GM18517 (cell line): ENCODE data around the gene STBD1.
A peak's percentile ranks its signal among the peaks of the same experiment; 100 is the strongest.
"Not testable (repeated sequence)": the region's sequence is repeated elsewhere in the genome, so short reads cannot be mapped to it uniquely, and the experiment has no call there.

Experiments
- ATAC-seq: cut with Tn5 transposase; IDR thresholded peaks from one replicate; pipeline ENCODE4 v1.9.1; 2021; ENCODE audit warnings: mild to moderate bottlenecking, moderate library complexity; ENCODE audit not compliant: unreplicated experiment

The STBD1 gene

DNA sequence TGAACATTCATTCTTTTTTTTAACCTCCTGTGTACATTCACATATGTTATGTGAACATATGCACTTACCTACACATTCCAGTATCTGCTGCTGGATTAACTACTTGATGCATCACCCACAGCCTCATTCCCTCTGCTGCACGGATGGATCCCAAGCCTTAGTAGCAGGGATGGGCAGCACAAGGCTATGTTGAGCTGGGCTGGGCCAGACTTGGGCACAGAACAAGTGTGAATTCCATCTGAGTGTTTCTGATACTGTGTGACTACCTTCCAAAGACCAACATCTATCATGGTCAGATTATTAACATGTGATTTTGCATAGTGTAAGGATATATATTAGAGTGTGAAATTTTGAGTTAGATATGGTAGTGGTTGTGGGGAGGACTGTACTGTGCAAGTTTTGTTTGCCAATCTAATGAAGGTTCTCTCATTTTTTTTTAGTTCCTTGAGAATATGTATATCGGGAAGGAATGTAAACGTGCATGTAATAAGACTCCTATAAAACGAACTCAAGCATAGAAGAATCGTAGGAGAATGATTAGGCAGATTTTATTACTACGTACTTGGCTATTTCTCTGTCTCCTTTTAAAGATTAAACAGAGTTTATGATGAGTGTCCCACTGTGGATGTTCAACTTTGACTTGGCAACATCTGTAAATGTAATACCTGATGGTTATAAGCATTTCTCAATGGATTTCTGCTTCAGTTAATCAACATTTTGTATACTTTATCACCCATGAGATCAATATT, 23.4 kb upstream of the STBD1 start:
- no peak for ATAC-seq

DNA sequence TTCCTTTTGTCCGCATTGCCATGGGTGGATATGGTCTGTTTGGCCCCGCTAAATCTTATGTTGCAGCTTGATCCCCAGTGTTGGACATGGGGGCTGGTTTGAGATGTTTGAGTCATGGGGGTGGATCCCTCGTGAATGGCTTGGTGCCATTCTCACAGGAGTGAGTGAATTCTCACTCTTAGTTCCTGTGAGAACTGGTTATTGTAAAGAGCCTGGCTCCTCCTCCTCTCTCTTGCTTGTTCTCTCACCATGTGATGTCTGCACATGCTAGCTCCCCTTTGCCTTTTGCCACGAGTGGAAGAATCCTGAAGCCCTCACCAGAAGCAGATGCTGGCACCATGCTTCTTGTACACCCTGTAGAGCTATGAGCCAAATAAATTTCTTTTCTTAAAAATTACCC, 22.6 kb upstream of the STBD1 start:
- ATAC-seq, result no peak

DNA sequence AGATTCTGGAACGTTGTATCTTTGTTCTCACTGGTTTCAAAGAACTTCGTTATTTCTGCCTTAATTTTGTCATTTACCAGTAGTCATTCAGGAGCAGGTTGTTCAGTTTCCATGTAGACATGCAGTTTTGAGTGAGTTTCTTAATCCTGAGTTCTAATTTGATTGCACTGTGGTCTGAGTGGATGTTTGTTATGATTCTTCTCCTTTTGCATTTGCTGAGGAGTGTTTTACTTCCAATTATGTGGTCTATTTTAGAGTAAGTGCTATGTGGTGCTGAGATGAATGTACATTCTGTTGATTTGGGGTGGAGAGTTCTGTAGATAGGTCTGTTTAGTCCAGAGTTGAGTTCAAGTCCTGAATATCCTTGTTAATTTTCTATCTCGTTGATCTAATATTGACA, 18.7 kb upstream of the STBD1 start:
- ATAC-seq, result not testable (repeated sequence)

- ATAC-seq, result no peak
Observed at GRCh38 chr4:76292730-76293129, 13.8 kb upstream of the STBD1 start.

DNA sequence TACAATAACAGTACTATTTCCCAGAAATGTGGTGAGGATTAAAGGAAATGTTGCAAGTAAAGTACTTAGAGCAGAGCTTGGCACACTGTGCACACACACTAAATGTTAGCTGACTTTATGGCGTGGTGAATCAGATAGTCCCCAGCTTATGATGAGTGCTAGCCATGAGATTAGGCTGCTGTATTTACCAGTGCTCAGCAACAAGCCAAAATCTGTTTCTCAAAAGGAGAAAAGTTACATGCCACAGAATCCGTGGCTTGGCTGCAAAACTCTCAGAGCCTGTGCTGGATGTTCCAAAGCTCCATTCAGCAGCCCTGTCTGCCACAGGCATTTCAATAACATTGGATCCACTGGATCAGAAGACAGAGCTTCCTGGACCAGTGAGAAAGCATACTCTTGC, 12.8 kb upstream of the STBD1 start:
- ATAC-seq, result no peak

- ATAC-seq, result no peak
Observed at GRCh38 chr4:76296286-76296820, 10.2 kb upstream of the STBD1 start.

GRCh38 chr4:76298227-76298626, 8.3 kb upstream of the STBD1 start:
- no peak for ATAC-seq

GRCh38 chr4:76300012-76300411, 6.5 kb upstream of the STBD1 start:
- ATAC-seq, result no peak

DNA sequence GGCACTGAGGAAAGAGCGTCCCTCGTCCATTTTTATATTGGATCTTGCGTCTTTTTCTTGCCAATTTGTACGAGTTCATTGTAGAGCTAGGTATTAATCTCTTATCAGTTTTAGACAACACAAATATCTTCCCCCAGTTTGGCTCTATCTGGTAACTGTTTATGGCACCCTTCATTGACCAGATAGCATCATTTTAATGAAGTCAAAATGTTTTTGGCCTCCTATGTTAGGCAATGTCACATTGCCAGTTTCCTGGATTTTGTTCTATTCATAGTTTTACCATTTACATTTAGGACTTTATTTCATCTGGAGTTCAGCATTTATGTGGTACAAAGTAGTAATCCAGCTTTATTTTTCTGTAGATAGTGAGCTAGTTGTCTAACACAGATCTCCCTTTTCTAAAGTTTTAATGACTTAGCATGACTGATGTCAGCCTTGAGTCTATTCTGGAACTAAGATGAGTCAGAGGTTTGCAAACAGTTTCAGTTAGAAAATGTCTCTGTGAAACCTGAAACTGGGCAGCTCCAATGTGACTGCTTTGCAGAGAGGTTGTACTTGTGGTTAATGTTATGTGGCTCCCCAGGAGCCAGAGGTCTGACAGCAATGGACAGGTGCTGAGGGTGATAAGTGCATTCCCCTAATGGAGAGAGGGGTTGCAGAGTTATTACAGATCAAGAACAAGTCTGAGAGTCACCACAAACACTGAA, 5.3 kb upstream of the STBD1 start:
- peak; percentile 99 for ATAC-seq

- ATAC-seq, result no peak
Observed at GRCh38 chr4:76301775-76302162, 4.8 kb upstream of the STBD1 start.

GRCh38 chr4:76302826-76303438, 3.6 kb upstream of the STBD1 start:
- ATAC-seq, result no peak

GRCh38 chr4:76305033-76305687, 1.4 kb upstream of the STBD1 start:
- no peak for ATAC-seq

DNA sequence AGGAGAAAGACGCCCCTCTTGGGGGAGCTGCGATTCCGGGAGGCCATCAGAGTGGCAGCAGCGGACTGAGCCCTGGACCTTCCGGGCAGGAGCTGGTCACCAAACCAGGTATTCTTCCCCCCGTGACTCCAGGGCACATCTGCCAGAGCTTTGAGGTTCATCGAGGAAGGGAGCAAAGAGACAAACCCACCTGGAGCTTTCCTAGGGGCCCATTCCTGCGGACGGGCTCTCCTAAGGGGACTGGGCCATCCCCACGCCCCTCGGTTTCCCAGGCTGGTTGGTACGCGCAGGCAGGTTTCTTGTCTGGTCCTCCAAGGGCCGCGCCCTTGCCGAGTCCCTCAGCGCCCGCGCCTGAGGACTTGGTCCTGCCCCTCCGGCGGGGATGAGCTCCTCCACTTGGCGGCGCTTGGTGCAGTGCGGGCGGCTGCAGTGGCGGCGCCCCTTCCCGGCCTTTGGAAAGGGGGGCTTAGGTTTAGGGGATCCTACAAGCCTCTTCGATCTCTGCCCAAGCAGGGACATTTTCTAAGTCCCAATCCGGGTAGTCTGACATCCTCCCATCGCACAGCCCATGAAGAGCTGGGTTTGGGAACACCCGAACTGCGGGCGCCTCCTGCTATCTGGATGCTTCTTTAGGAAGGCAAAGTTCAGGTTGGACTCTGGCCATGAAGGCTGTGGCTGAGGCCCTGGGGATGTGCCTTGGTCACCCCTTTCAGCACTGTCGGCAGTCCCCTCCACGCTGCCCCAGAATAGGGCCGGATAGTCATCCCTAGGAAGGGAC, 538 bp downstream of the STBD1 start:
- no peak for ATAC-seq

GRCh38 chr4:76307660-76308014, 1.1 kb downstream of the STBD1 start:
- no peak for ATAC-seq

DNA sequence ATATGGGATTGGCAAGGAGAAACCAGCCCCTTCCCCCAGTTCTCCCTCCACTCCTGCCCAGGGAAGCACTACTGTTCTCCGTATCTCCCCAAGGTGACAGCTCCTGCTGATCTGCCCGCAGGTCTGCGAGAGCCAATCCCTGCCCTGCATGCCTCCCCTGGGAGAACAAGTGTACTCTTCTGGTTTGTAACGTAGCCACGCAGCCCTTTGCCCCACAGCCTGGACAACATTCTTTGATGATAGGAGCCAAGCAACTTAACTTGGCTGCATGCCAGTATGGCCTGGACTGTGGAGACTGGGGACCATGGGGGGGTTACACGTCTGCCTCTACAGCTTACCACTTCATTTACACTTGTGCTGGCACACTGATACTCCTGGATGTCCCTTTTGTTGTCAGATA, 2.0 kb downstream of the STBD1 start:
- no peak for ATAC-seq

DNA sequence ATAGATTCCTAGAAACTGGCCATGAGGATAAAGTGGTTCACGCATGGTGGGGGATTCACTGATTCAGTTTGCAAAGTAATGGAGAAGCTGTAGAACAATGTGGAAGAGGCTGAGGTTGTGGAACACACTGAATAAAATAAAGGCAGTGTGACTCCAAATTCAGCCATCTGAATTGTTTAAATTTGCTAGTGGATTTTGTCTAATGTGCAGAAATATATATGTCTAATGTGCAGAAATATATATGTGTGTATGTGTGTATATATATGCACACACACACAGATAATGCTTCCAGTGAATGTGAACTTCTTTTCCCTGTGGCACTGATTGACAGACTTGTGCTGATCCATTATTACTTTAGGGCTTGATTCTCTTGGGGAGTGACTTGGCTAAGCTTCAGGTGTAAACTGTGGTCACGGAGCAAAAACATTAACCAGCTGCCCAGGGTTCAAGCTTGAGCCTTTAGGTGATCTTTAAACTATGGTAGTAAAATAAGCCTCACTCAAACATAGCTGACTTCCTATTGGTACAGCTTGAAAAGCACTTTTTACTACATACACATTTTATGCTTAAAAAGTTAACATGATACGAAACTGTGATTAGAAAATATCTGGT, 3.5 kb downstream of the STBD1 start:
- no peak for ATAC-seq

- no peak for ATAC-seq
Observed at GRCh38 chr4:76310683-76311082, 4.2 kb downstream of the STBD1 start.

- no peak for ATAC-seq
Observed at GRCh38 chr4:76311896-76312331, 5.4 kb downstream of the STBD1 start.

DNA sequence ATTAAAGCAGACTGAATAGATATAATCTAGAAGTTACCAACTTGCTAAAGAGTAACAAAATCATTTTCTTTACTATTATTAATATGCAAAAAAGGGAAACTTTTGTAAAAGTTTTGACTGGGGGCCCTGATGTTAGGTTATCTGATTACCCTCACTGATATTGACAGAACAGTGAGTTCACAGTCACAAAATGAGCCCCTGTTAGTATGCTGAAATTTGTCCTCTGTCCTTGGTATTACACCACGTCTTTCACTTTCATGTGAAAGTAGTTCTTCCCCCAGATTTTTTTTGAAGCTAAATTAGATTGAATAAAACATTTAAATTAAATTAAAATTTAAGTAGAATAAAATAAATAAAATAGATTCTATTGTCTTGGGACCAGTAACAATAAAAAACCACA, 5.9 kb downstream of the STBD1 start:
- no peak for ATAC-seq

- ATAC-seq, result no peak
Observed at GRCh38 chr4:76313547-76313946, 7.0 kb downstream of the STBD1 start.
